Measurements from ENCODE around the gene TAOK1.
A peak's percentile ranks its signal among the peaks of the same experiment; 100 is the strongest.

TAOK1 gene

DNA sequence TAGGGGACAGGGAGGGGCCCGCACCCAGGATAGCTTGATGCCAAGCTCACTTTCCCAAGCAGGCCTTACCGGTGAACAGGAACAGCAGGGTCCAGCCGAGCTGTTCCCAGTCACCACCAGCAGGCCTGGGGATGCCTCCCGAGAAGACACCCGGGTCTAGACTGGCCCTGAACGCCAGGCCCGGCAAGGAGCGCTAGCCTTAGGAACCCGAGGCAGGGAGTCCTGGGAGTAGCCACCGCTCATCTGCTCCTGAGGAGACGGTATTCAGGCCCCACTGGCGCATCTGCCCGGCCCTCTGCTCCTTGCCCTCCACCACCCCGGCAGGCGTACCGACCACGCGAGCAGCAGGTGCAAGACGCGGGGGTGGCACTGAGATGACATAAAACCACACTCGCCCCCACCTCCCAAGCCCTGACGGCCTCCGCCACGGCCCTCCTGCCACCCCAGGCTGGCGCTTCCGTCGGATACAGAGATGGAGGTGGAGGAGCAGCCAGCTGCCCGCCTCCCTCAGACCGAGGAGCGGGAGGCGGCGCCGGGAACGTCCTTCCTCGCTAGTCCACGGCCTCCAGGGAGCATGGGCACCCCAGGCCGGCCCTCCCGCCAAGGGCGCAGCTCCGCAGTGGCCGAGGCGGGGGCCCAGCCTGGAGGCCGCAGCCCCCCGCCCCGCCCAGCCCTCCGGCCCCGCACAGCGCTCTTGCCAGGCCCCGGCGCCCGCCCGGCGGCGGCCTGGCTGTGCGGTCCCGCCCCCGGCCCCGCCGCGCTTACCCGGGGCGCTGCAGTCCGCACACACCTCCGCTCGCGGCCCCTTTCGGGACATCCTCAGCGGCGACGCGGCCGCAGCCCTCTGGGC, 198.6 kb downstream of the TAOK1 start (continued):
- TF ChIP-seq ZBTB20 (tag by site-specific recombination; IDR thresholded peaks at IDR 0.05): peak; percentile 75
- TF ChIP-seq ZNF157 (tag by site-specific recombination; IDR thresholded peaks at IDR 0.05): no peak
- no peak for TF ChIP-seq ELK4 (IDR thresholded peaks at IDR 0.05; ENCODE audit: borderline replicate concordance, low read depth, low read length)
- no peak for TF ChIP-seq ZNF747 (tag by site-specific recombination; IDR thresholded peaks at IDR 0.05)
- TF ChIP-seq ZBTB8A (tag by site-specific recombination; IDR thresholded peaks at IDR 0.05): peak; percentile 44
- no peak for TF ChIP-seq ZNF121 (tag by site-specific recombination; IDR thresholded peaks at IDR 0.05)
- no peak for TF ChIP-seq FEZF1 (tag by site-specific recombination; IDR thresholded peaks at IDR 0.05)
- TF ChIP-seq ZNF112 (tag by site-specific recombination; IDR thresholded peaks at IDR 0.05): no peak
- peak; percentile 44; the same call in 1 of the 2 replicates for TF ChIP-seq KLF9 (tag by site-specific recombination; IDR thresholded peaks at IDR 0.05; ENCODE audit: low read depth)
- TF ChIP-seq ZNF19 (tag by site-specific recombination; IDR thresholded peaks at IDR 0.05; ENCODE audit: low read depth): no peak
- TF ChIP-seq SP3 (tag by site-specific recombination; IDR thresholded peaks at IDR 0.05): peak; percentile 49
- TF ChIP-seq, protein P1, sequence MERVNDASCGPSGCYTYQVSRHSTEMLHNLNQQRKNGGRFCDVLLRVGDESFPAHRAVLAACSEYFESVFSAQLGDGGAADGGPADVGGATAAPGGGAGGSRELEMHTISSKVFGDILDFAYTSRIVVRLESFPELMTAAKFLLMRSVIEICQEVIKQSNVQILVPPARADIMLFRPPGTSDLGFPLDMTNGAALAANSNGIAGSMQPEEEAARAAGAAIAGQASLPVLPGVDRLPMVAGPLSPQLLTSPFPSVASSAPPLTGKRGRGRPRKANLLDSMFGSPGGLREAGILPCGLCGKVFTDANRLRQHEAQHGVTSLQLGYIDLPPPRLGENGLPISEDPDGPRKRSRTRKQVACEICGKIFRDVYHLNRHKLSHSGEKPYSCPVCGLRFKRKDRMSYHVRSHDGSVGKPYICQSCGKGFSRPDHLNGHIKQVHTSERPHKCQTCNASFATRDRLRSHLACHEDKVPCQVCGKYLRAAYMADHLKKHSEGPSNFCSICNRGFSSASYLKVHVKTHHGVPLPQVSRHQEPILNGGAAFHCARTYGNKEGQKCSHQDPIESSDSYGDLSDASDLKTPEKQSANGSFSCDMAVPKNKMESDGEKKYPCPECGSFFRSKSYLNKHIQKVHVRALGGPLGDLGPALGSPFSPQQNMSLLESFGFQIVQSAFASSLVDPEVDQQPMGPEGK (tag by site-specific recombination; IDR thresholded peaks at IDR 0.05): peak; percentile 89
- no peak for TF ChIP-seq ZBTB10 (tag by site-specific recombination; IDR thresholded peaks at IDR 0.05)
- peak; percentile 73; the same call in 1 of the 2 replicates for TF ChIP-seq ZNF335 (tag by site-specific recombination; conservative IDR thresholded peaks at IDR 0.05)
- TF ChIP-seq ZNF585B (tag by site-specific recombination; IDR thresholded peaks at IDR 0.05): no peak
- TF ChIP-seq ZNF140 (tag by site-specific recombination; IDR thresholded peaks at IDR 0.05): no peak
- no peak for TF ChIP-seq TRIM28 (IDR thresholded peaks at IDR 0.05; ENCODE audit: borderline replicate concordance, low read length)
- TF ChIP-seq, protein P2, sequence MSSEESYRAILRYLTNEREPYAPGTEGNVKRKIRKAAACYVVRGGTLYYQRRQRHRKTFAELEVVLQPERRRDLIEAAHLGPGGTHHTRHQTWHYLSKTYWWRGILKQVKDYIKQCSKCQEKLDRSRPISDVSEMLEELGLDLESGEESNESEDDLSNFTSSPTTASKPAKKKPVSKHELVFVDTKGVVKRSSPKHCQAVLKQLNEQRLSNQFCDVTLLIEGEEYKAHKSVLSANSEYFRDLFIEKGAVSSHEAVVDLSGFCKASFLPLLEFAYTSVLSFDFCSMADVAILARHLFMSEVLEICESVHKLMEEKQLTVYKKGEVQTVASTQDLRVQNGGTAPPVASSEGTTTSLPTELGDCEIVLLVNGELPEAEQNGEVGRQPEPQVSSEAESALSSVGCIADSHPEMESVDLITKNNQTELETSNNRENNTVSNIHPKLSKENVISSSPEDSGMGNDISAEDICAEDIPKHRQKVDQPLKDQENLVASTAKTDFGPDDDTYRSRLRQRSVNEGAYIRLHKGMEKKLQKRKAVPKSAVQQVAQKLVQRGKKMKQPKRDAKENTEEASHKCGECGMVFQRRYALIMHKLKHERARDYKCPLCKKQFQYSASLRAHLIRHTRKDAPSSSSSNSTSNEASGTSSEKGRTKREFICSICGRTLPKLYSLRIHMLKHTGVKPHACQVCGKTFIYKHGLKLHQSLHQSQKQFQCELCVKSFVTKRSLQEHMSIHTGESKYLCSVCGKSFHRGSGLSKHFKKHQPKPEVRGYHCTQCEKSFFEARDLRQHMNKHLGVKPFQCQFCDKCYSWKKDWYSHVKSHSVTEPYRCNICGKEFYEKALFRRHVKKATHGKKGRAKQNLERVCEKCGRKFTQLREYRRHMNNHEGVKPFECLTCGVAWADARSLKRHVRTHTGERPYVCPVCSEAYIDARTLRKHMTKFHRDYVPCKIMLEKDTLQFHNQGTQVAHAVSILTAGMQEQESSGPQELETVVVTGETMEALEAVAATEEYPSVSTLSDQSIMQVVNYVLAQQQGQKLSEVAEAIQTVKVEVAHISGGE (tag by site-specific recombination; conservative IDR thresholded peaks at IDR 0.05; ENCODE audit: low read depth): peak; percentile 32; the same call in 1 of the 2 replicates
- TF ChIP-seq KLF10 (tag by site-specific recombination; IDR thresholded peaks at IDR 0.05): no peak
- peak; percentile 74 for TF ChIP-seq SP2 (tag by site-specific recombination; IDR thresholded peaks at IDR 0.05)
- TF ChIP-seq ZNF266 (tag by site-specific recombination; IDR thresholded peaks at IDR 0.05; ENCODE audit: low read depth): no peak
- peak; percentile 49; the same call in 1 of the 2 replicates for TF ChIP-seq GLI4 (tag by site-specific recombination; IDR thresholded peaks at IDR 0.05)

Data from HEK293 (cell line).